SH-SY5Y (cell line): ENCODE results near the gene DLEU7.

Experiments used
- GATA2 ChIP-seq: IDR thresholded peaks from 2 replicates; pipeline ENCODE4 v1.6.1; 2011; ENCODE audit warnings: mild to moderate bottlenecking, low read depth, low read length
- GATA3 ChIP-seq: IDR thresholded peaks from 2 replicates; pipeline ENCODE4 v1.6.1; 2011; ENCODE audit warnings: low read depth, mild to moderate bottlenecking, low read length, moderate library complexity

DNA sequence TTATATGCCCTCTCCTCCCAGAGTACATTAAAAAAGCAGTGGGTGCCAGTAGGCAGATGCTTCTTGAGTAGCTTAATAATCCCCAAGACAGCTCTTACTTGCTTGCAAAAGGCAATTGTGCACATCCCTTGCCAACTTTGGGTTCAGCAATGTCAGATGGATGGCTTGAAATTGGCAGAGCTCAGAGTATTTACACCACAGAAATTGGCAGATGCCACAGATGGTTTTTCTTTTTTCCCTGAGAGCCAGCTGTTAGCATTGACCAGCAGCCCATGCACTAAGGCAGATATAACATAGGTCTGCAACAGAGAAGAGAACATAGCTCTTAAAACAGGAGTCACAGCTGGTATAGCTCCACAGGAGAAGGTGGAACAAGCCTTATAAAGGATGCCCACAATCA is 47.7 kb upstream of the DLEU7 start:
- TF ChIP-seq GATA3 (no peak), GATA2 (no peak)
